HepG2 (cell line): ENCODE measurements around the gene TTC31. TPM values are rescaled to one million over a fixed set of nuclear protein-coding genes. Genes with fewer than 3 reads are reported as not detected.

Source experiments
- ATAC-seq: fragments of 200-7000 bp; cut with Tn5 transposase; 3 replicates; pipeline ENCODE4 v1.9.1; 2020; ENCODE audit warnings: mild to moderate bottlenecking, moderate library complexity
- BruUV-seq: library from RNA; stranded (reverse); fragments of 400-500 nt; replicated peaks from 2 replicates; lab custom pipeline; 2021; lab: Mats Ljungman, UMichigan
- CTCF ChIA-PET: fragments of 300-600 bp; formaldehyde crosslinking; extraction: SDS; loops from one replicate; lab custom pipeline; 2021; ENCODE audit warnings: low total read pairs, inconsistent platforms, low intra/inter-chr PET ratio; lab: Yijun Ruan, JAX
- POLR2A ChIA-PET: fragments of 350-600 bp; sonication (Branson Sonifier 250); formaldehyde crosslinking; loops from one replicate; lab custom pipeline; 2020; ENCODE audit warnings: antibody characterized with exemption, inconsistent platforms; lab: Yijun Ruan, JAX
- DNase-seq: peaks from one replicate; pipeline ENCODE4 v3.0.0-alpha.2; 2015; ENCODE audit warnings: low spot score
- FAIRE-seq: peaks from 3 replicates; lab custom pipeline; 2011; peaks lifted over from hg19 to GRCh38; lab: Jason Lieb, UNC
- H2AFZ ChIP-seq: one replicate; pipeline ENCODE4 v1.6.1; 2011; ENCODE audit warnings: low read length, inconsistent platforms
- H3K27ac ChIP-seq: fragments of 300-600 bp; 3 replicates; pipeline ENCODE4 v1.8.0; 2011; ENCODE audit warnings: mixed run types, mild to moderate bottlenecking, mixed read lengths, low read length, inconsistent platforms; ENCODE audit not compliant: insufficient read depth; ENCODE audit errors: extremely low read length
- H3K27me3 ChIP-seq, 2 experiments: fragments of 200-600 bp in 1 of 2; 2 replicates in 1 of 2; 3 replicates in 1 of 2; pipeline versions ENCODE4 v1.6.0 to v1.8.0; 2011; ENCODE audit warnings: low read length in 2 of 2, mild to moderate bottlenecking in 2 of 2, moderate library complexity in 2 of 2, inconsistent platforms in 1 of 2; ENCODE audit not compliant: insufficient read depth in 2 of 2, control insufficient read depth in 1 of 2
- H3K36me3 ChIP-seq, 2 experiments: fragments of 200-600 bp in 1 of 2; replicated peaks in 1 of 2; 2 replicates in 1 of 2; 3 replicates in 1 of 2; pipeline versions ENCODE4 v1.5.1 to v1.8.0; 2011; ENCODE audit warnings: low read length in 2 of 2, inconsistent platforms in 1 of 2; ENCODE audit not compliant: insufficient read depth in 2 of 2, control insufficient read depth in 1 of 2
- H3K4me1 ChIP-seq: 2 replicates; pipeline ENCODE4 v1.5.1; 2012; ENCODE audit warnings: low read length, inconsistent platforms; ENCODE audit not compliant: insufficient read depth
- H3K4me2 ChIP-seq: 2 replicates; pipeline ENCODE4 v1.6.0; 2011; ENCODE audit warnings: low read depth, low read length, inconsistent platforms
- H3K4me3 ChIP-seq, 3 experiments: fragments of 200-600 bp in 1 of 3; sonication (generic), shearing (Covaris generic) in 1 of 3; replicated peaks in 1 of 3; 2 replicates each; pipeline ENCODE4 v1.5.1; 2011 to 2016; ENCODE audit warnings: low read length in 3 of 3, inconsistent platforms in 2 of 3, low read depth in 2 of 3, mild to moderate bottlenecking in 2 of 3, control low read depth in 1 of 3, mixed read lengths in 1 of 3; ENCODE audit not compliant: insufficient read depth in 1 of 3
- H3K79me2 ChIP-seq: one replicate; pipeline ENCODE4 v1.6.1; 2011; ENCODE audit warnings: low read length, inconsistent platforms; ENCODE audit not compliant: insufficient read depth
- H3K9ac ChIP-seq: 2 replicates; pipeline ENCODE4 v1.6.0; 2011; ENCODE audit warnings: mild to moderate bottlenecking, low read depth, low read length, inconsistent platforms; ENCODE audit not compliant: insufficient read depth
- H3K9me3 ChIP-seq: 2 replicates; pipeline ENCODE4 v1.5.1; 2012; ENCODE audit warnings: mild to moderate bottlenecking, low read length
- H4K20me1 ChIP-seq: 2 replicates; pipeline ENCODE4 v1.6.0; 2011; ENCODE audit warnings: inconsistent platforms, mild to moderate bottlenecking, low read length, moderate library complexity; ENCODE audit not compliant: insufficient read depth
- DMAP1 ChIP-seq: IDR thresholded peaks from 2 replicates; pipeline ENCODE4 v1.6.1; 2016
- HMG20A ChIP-seq: IDR thresholded peaks from 2 replicates; pipeline ENCODE4 v1.6.1; 2016; ENCODE audit warnings: borderline replicate concordance
- HMG20B ChIP-seq: conservative IDR thresholded peaks from 2 replicates; pipeline ENCODE4 v1.6.1; 2016; ENCODE audit warnings: missing genetic modification reagents, missing compliant biosample characterization
- MXD4 ChIP-seq: IDR thresholded peaks from 2 replicates; pipeline ENCODE4 v1.6.1; 2016; ENCODE audit warnings: mild to moderate bottlenecking, missing biosample characterization, missing genetic modification reagents
- REXO4 ChIP-seq: sonication (generic); formaldehyde crosslinking; IDR thresholded peaks from 2 replicates; pipeline ENCODE4 v1.8.0; 2022; ENCODE audit warnings: missing genetic modification reagents, mild to moderate bottlenecking, borderline replicate concordance
- RNF219 ChIP-seq: sonication (generic); formaldehyde crosslinking; IDR thresholded peaks from 2 replicates; pipeline ENCODE4 v1.5.0; 2020; ENCODE audit warnings: mild to moderate bottlenecking, missing genetic modification reagents
- TRIM22 ChIP-seq: fragments of 450-650 bp; IDR thresholded peaks from 2 replicates; pipeline ENCODE4 v1.6.1; 2017
- ZMYM2 ChIP-seq: sonication (generic); formaldehyde crosslinking; IDR thresholded peaks from 2 replicates; pipeline ENCODE4 v1.8.0; 2022; ENCODE audit warnings: mild to moderate bottlenecking, missing genetic modification reagents
- ZNF207 ChIP-seq: fragments of 450-650 bp; IDR thresholded peaks from 2 replicates; pipeline ENCODE4 v1.6.1; 2016; ENCODE audit warnings: antibody characterized with exemption, borderline replicate concordance
- WGBS: methylation state at CpG from one replicate; pipeline ENCODE4 v1.1.6; 2017; ENCODE audit warnings: low lambda C conversion rate; 5-methylcytosine and 5-hydroxymethylcytosine counted together
- in situ Hi-C: cut with HindIII; loops from 2 replicates; pipeline ENCODE4 v1.10.0; 2017; ENCODE audit warnings: low pct_unique_long_range_greater_than_20kb; ENCODE audit not compliant: extremely low pct_ligation_motif_present
- intact Hi-C: fragments of 100-400 bp; cut with micrococcal nuclease; formaldehyde crosslinking; loops from one replicate; pipeline ENCODE4 v1.10.0; 2022; ENCODE audit not compliant: unreplicated experiment
- polyA plus RNA-seq, 8 experiments: library from polyadenylated mRNA; depleted of rRNA in 3 of 8; stranded (reverse) in 7 of 8; unstranded in 1 of 8; fragments of >200 nt; fragmentation: Illumina TruSeq in 4 of 8; extraction: Trizol in 4 of 8; gene quantifications; 2 replicates each; pipeline versions ENCODE4 v1.2.1 to v1.2.3, GENCODE V29; 2011 to 2016; ENCODE audit warnings: low read depth in 4 of 8, missing spikeins in 1 of 8, mixed read lengths in 1 of 8; ENCODE audit not compliant: insufficient read depth in 1 of 8
- total RNA-seq, 5 experiments: library from RNA; depleted of rRNA; stranded (reverse); fragments of >200 nt; fragmentation: Illumina TruSeq; extraction: Trizol; gene quantifications; 2 replicates each; pipeline ENCODE4 v1.2.3, GENCODE V29; 2016; ENCODE audit warnings: low read depth in 1 of 5
- TF ChIP-seq, protein P1 (sequence below): sonication (generic); formaldehyde crosslinking; conservative IDR thresholded peaks from 2 replicates; pipeline ENCODE4 v1.8.0; 2022; ENCODE audit warnings: low read depth, missing genetic modification reagents
- TF ChIP-seq, protein P2 (sequence below): sonication (generic); formaldehyde crosslinking; IDR thresholded peaks from 2 replicates; pipeline ENCODE4 v1.8.1; 2022; ENCODE audit warnings: mild to moderate bottlenecking, missing genetic modification reagents
- TF ChIP-seq, protein P3 (sequence below): sonication (generic); formaldehyde crosslinking; IDR thresholded peaks from 2 replicates; pipeline ENCODE4 v1.5.0; 2020; ENCODE audit warnings: mild to moderate bottlenecking, missing genetic modification reagents, moderate library complexity

Gene TTC31
- total and polyA plus RNA-seq, 2 of the 13 experiments (the other 11 are each of a cell fraction or from before 2014, with no cell fraction given) = 28.3 to 39.5 TPM

DNA sequence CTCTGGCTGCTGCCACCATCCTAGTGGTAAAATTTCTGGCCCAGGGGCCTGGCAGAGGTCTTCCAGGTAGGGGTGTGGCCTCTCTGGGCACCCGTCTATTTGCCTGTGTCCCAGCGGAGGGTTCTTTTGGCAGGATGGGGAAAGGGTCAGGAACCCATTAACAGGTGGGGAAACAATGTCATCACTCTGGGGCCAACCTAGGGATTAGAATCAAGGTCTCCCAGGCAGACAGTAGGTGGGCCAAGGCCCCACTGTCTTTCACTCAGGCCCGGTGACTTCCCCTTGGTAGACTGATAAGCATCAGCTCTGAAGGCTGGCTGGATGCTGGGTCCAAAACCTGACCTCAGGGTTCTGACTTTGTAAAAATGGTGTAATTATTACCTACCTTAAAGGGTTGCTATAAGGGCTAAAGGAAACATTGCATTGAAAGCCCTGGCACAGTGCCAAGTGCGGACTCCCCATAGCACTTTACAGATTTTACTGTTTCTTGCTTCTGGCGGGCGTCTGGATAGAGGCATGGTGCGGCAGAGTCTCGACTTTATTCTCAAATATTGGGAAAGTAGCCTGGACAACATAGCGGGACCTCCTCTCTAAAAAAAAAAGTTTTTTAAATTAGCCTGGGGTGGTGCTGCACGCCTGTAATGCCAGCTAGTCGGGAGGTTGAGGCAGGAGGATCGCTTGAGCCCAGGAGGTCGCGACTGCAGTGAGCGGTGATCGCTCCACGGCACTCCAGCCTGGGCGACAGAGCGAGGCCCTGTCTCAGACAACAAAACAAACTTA is 14.3 kb downstream of the TTC31 start:
- POLR2A ChIA-PET = interaction anchor here (0.6 to 16.5 kb wide), 10 partner anchors 10 to 106 kb away, joined by 3 to 795 read pairs (median 4); partner anchors contain the start of genes CCDC142, DQX1, MRPL53 and PCGF1
- BruUV-seq = no TSS peak
- no peak for TF ChIP-seq HMG20A (CRISPR knock-in tag)
- no peak for TF ChIP-seq MXD4 (CRISPR knock-in tag)
- no peak for TF ChIP-seq ZNF207
- no peak for TF ChIP-seq RNF219 (CRISPR knock-in tag)
- TF ChIP-seq HMG20B (CRISPR knock-in tag) = peak; percentile 13; the same call in 1 of the 2 replicates
- TF ChIP-seq TRIM22 = no peak
- TF ChIP-seq, protein P1, sequence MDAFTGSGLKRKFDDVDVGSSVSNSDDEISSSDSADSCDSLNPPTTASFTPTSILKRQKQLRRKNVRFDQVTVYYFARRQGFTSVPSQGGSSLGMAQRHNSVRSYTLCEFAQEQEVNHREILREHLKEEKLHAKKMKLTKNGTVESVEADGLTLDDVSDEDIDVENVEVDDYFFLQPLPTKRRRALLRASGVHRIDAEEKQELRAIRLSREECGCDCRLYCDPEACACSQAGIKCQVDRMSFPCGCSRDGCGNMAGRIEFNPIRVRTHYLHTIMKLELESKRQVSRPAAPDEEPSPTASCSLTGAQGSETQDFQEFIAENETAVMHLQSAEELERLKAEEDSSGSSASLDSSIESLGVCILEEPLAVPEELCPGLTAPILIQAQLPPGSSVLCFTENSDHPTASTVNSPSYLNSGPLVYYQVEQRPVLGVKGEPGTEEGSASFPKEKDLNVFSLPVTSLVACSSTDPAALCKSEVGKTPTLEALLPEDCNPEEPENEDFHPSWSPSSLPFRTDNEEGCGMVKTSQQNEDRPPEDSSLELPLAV = no peak
- TF ChIP-seq, protein P2, sequence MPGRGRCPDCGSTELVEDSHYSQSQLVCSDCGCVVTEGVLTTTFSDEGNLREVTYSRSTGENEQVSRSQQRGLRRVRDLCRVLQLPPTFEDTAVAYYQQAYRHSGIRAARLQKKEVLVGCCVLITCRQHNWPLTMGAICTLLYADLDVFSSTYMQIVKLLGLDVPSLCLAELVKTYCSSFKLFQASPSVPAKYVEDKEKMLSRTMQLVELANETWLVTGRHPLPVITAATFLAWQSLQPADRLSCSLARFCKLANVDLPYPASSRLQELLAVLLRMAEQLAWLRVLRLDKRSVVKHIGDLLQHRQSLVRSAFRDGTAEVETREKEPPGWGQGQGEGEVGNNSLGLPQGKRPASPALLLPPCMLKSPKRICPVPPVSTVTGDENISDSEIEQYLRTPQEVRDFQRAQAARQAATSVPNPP (CRISPR knock-in tag) = no peak
- TF ChIP-seq ZMYM2 (CRISPR knock-in tag) = no peak
- no peak for TF ChIP-seq REXO4 (CRISPR knock-in tag)
- TF ChIP-seq, protein P3, sequence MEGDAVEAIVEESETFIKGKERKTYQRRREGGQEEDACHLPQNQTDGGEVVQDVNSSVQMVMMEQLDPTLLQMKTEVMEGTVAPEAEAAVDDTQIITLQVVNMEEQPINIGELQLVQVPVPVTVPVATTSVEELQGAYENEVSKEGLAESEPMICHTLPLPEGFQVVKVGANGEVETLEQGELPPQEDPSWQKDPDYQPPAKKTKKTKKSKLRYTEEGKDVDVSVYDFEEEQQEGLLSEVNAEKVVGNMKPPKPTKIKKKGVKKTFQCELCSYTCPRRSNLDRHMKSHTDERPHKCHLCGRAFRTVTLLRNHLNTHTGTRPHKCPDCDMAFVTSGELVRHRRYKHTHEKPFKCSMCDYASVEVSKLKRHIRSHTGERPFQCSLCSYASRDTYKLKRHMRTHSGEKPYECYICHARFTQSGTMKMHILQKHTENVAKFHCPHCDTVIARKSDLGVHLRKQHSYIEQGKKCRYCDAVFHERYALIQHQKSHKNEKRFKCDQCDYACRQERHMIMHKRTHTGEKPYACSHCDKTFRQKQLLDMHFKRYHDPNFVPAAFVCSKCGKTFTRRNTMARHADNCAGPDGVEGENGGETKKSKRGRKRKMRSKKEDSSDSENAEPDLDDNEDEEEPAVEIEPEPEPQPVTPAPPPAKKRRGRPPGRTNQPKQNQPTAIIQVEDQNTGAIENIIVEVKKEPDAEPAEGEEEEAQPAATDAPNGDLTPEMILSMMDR (CRISPR knock-in tag) = no peak
- no peak; the same call in 1 of the 2 replicates for TF ChIP-seq DMAP1 (CRISPR knock-in tag)

More for the DNA sequence above, 14.3 kb downstream of the TTC31 start:
- peak; percentile 99 for FAIRE-seq
- Histone ChIP-seq H3K36me3 (peaks cover 12 to 21% of the 10 kb centered on the region in 2 experiments), H3K9me3 (no peaks in the 10 kb centered on the region), H3K9ac (peak overlapping the region; percentile 41; the same call in 1 of the 2 replicates), H3K4me3 (peak overlapping the region; percentile 2 to 66 (median 53); a peak in 5 of 6 replicates), H2AFZ (no peak overlapping the region), H3K79me2 (peaks cover 13% of the 10 kb centered on the region), H3K27ac (peak overlapping the region; percentile 70), H3K27me3 (no peaks in the 10 kb centered on the region; a peak in 1 of 5 replicates), H4K20me1 (no peaks in the 10 kb centered on the region), H3K4me1 (peaks cover 66% of the 10 kb centered on the region), H3K4me2 (peak overlapping the region; percentile 92)
- DNase-seq = peak; percentile 86
- CTCF ChIA-PET = no interaction called here
- 41% methylated on average over 18 of the region's 19 CpGs for WGBS
- intact Hi-C loops (loop anchor here (1.0 to 10.0 kb wide), 2 partner anchors 8 to 1802 kb away; no protein-coding TSS in a partner anchor), in situ Hi-C loops (no loop called here)
- peak; percentile 50 for ATAC-seq
